Measurements from ENCODE around the gene IL27RA.

DNA sequence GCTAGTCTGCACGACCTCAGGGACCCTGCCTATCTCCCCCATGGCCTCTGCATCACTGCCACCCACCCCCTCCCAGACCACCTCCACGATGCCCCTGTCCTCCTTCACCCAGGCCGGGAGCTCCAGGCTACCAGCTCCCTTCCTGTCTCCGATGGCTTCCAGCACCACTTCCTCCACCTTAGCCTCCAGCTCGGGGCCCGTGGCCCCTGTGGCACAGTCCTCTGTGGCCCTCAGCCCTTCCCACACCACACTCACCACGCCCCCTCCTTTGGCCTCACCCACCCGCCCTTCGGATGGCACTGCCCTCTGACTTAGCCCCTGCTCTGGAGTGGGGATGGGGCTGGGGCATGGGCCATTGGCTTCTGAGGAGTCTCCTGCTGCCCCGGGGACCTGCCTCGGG is 23.2 kb downstream of the IL27RA start:
- TF ChIP-seq POLR2AphosphoS5 (IDR thresholded peaks at IDR 0.05; ENCODE audit: low read depth, low read length) (no peak), FOXP2 (optimal IDR thresholded peaks at IDR 0.05; ENCODE audit: borderline replicate concordance, extremely low read depth, extremely low read length, insufficient read depth) (no peak), SIN3A (IDR thresholded peaks at IDR 0.05; ENCODE audit: borderline replicate concordance, insufficient read depth, low read length) (no peak), TAF1 (IDR thresholded peaks at IDR 0.05; ENCODE audit: borderline replicate concordance, insufficient read depth, low read length) (no peak)
- TF ChIP-seq, protein P1, sequence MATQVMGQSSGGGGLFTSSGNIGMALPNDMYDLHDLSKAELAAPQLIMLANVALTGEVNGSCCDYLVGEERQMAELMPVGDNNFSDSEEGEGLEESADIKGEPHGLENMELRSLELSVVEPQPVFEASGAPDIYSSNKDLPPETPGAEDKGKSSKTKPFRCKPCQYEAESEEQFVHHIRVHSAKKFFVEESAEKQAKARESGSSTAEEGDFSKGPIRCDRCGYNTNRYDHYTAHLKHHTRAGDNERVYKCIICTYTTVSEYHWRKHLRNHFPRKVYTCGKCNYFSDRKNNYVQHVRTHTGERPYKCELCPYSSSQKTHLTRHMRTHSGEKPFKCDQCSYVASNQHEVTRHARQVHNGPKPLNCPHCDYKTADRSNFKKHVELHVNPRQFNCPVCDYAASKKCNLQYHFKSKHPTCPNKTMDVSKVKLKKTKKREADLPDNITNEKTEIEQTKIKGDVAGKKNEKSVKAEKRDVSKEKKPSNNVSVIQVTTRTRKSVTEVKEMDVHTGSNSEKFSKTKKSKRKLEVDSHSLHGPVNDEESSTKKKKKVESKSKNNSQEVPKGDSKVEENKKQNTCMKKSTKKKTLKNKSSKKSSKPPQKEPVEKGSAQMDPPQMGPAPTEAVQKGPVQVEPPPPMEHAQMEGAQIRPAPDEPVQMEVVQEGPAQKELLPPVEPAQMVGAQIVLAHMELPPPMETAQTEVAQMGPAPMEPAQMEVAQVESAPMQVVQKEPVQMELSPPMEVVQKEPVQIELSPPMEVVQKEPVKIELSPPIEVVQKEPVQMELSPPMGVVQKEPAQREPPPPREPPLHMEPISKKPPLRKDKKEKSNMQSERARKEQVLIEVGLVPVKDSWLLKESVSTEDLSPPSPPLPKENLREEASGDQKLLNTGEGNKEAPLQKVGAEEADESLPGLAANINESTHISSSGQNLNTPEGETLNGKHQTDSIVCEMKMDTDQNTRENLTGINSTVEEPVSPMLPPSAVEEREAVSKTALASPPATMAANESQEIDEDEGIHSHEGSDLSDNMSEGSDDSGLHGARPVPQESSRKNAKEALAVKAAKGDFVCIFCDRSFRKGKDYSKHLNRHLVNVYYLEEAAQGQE (IDR thresholded peaks at IDR 0.05; ENCODE audit: insufficient read depth in 1 of 2, low read depth in 2 of 2, low read length in 2 of 2) = no peak

Measured in PFSK-1 (cell line).